LNCAP (cell line): Measurements from ENCODE around the gene SGCG.

Source experiments
- CTCF ChIP-seq: fragments of 450-650 bp; IDR thresholded peaks from 2 replicates; pipeline ENCODE4 v1.5.1; 2017; ENCODE audit warnings: mild to moderate bottlenecking

SGCG gene

GRCh38 chr13:23348262-23349127 is 167.7 kb downstream of the SGCG start:
- no peak for TF ChIP-seq CTCF

GRCh38 chr13:23349161-23349897 is 168.6 kb downstream of the SGCG start:
- TF ChIP-seq CTCF = no peak

DNA sequence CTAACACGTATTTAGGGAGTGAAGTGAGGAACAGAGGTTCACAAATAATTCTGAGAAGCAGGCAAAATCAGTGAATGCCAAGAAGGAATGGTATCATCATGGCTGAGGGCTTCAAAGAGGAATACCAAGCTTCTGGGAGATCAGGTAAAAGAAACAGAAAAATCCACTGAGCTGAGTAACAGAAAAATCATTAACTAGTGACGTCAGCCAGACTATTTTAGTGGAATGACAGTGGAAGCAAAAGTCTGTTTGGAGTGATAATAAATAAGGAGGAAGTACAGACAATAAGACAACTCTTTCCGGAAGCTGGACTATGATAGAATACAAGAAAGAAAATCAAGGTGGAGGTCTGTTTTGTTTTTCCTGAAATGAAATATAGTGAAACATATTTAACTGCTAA is 169.2 kb downstream of the SGCG start:
- no peak for TF ChIP-seq CTCF

DNA sequence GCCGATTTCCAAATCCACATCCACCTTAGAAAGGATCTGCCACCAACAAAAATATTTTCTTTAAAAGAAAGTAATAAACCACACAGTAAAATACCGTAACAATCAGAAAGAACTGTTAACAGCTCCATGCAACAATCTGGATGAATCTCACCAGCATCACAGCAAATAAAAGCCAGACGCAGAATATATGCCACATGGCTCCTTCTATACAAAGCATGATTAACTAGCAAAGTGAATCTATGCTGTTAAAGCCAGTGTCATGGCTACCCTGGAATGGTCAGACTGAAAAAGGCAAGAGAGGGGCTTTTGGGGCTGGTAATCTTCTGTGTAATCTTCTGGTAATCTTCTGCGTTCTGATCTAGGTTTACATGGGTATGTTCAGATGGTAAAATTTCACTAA is 171.4 kb downstream of the SGCG start:
- TF ChIP-seq CTCF = no peak

- TF ChIP-seq CTCF = no peak
These were observed 173.7 kb downstream of the SGCG start for GRCh38 chr13:23354520-23354919.

DNA sequence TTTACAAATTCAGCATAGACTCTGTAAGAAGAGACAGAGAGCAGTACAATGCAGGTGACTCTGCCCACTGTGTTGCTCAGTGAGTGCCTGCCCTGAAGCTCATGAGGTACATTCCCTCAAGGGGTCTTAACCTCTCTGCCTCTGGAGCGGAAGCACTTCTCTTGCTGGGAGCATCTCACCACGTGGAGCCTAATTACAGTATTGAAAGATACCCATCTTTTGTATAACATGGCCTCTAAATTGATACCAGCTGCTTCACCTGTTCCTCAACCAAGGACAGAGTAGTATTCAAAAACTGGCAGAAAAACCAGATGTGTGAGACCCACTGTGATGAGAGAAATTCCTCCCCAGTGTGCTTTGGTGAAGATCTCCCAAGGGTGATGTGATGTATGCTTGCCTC is 175.6 kb downstream of the SGCG start:
- no peak for TF ChIP-seq CTCF

DNA sequence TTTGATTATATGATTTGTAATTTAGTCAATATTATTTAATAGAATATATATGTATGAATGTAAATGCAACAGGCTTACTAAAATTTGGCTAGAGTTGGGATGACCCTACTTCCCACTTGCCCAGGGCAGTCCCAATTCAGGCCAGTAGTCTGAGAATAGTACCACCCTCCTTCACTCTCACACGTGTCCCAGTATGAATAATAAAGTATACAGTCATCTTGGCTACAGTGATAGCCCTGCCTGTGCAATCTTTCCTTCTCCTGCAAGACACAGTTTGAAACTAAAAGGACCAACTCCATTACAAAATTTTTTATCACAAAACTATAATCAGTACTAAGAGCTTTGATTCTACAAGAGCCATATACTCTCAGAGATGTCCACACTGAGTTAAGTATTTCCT is 176.6 kb downstream of the SGCG start:
- no peak for TF ChIP-seq CTCF
